ENCODE measurements around the gene REEP1. TPM values are rescaled to one million over a fixed set of nuclear protein-coding genes. Genes with fewer than 3 reads are reported as not detected.

REEP1 gene
- total RNA-seq, 6 donors from 2014 or later, result 4.1 to 10.4 (median 7.5) TPM

DNA sequence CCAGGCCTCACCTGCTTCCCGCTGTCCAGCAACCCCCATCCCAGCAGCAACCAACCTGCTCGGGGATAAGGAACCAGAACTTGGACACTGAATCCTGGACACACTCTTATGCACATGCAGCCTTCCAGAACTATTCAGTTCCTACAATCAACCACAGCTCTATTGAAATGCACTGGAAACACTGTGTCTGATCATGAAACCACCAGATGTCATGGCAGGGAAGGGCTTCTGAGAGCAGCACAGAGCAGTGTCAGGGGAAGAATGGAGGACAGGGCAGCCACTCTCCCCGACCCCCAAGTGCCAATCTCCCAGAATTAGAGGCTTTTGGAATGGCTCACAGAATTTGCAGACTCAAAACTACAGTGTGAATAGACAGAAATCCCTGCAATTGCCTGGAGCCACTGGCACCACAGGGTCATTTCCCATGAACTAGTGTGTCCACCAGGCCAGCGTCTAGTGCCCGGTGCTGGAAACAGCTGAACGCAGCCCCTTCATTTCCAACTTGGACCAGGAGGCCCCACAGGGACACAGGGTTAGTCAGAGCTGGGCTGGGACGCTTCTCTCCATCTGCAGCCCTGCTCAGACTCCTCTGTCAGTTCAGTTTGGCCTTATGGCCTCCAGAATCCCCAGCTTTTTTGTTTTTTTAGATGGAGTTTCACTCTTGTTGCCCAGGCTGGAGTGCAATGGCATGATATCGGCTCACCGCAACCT, 112.6 kb downstream of the REEP1 start:
- DNase-seq (no peak), ATAC-seq (ENCODE audit: low FRiP score in 2 of 2) (peak in 1 of 2 donors; percentile 46)
- Histone ChIP-seq H3K36me3 (no peaks in the 10 kb centered on the region), H3K4me3 (no peak overlapping the region), H3K27ac (peak overlapping the region in 2 of 4 donors; percentile 36 to 59), H3K9me3 (no peaks in the 10 kb centered on the region), H3K4me1 (peaks cover 6 to 25% (median 17%) of the 10 kb centered on the region in 4 donors), H3K27me3 (no peaks in the 10 kb centered on the region)
- 77 to 90% methylated on average over 9 of the region's 9 CpGs for WGBS, 2 donors
- no peak for TF ChIP-seq POLR2AphosphoS5 (IDR thresholded peaks at IDR 0.05)
- no peak for TF ChIP-seq EP300 (IDR thresholded peaks at IDR 0.05)
- no peak for TF ChIP-seq POLR2A (IDR thresholded peaks at IDR 0.05)
- TF ChIP-seq, protein P1, sequence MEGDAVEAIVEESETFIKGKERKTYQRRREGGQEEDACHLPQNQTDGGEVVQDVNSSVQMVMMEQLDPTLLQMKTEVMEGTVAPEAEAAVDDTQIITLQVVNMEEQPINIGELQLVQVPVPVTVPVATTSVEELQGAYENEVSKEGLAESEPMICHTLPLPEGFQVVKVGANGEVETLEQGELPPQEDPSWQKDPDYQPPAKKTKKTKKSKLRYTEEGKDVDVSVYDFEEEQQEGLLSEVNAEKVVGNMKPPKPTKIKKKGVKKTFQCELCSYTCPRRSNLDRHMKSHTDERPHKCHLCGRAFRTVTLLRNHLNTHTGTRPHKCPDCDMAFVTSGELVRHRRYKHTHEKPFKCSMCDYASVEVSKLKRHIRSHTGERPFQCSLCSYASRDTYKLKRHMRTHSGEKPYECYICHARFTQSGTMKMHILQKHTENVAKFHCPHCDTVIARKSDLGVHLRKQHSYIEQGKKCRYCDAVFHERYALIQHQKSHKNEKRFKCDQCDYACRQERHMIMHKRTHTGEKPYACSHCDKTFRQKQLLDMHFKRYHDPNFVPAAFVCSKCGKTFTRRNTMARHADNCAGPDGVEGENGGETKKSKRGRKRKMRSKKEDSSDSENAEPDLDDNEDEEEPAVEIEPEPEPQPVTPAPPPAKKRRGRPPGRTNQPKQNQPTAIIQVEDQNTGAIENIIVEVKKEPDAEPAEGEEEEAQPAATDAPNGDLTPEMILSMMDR (IDR thresholded peaks at IDR 0.05), result no peak

GRCh38 chr2:86223927-86224560, 113.4 kb downstream of the REEP1 start:
- H3K36me3 ChIP-seq, result no peaks in the 10 kb centered on the region
- peaks cover 6 to 25% (median 17%) of the 10 kb centered on the region in 4 donors for H3K4me1 ChIP-seq
- no peak for ATAC-seq (ENCODE audit: low FRiP score in 2 of 2)
- TF ChIP-seq POLR2A (IDR thresholded peaks at IDR 0.05), result no peak
- TF ChIP-seq, protein P1 (IDR thresholded peaks at IDR 0.05), result no peak
- no peak for TF ChIP-seq POLR2AphosphoS5 (IDR thresholded peaks at IDR 0.05)
- no peak for TF ChIP-seq EP300 (IDR thresholded peaks at IDR 0.05)
- no peak overlapping the region for H3K4me3 ChIP-seq
- no peaks in the 10 kb centered on the region for H3K27me3 ChIP-seq
- 88 to 92% methylated on average over 1 to 2 of the region's 2 CpGs for WGBS, 2 donors
- no peaks in the 10 kb centered on the region for H3K9me3 ChIP-seq
- H3K27ac ChIP-seq, result no peak overlapping the region
- DNase-seq, result no peak

- DNase-seq (no peak), ATAC-seq (ENCODE audit: low FRiP score in 2 of 2) (peak in 1 of 2 donors; percentile 84)
- H3K27ac ChIP-seq, result peak overlapping the region in 1 of 4 donors; percentile 7
- H3K9me3 ChIP-seq, result no peaks in the 10 kb centered on the region
- WGBS, 2 donors, result 65 to 84% methylated on average over 7 to 8 of the region's 8 CpGs
- TF ChIP-seq POLR2A (IDR thresholded peaks at IDR 0.05) (no peak), EP300 (IDR thresholded peaks at IDR 0.05) (no peak), POLR2AphosphoS5 (IDR thresholded peaks at IDR 0.05) (no peak)
- TF ChIP-seq, protein P1 (IDR thresholded peaks at IDR 0.05), result no peak
- H3K27me3 ChIP-seq, result no peaks in the 10 kb centered on the region
- H3K4me1 ChIP-seq, result peaks cover 6 to 25% (median 17%) of the 10 kb centered on the region in 4 donors
- H3K4me3 ChIP-seq, result no peak overlapping the region
- H3K36me3 ChIP-seq, result no peaks in the 10 kb centered on the region
Observed at GRCh38 chr2:86223140-86223926, 114.1 kb downstream of the REEP1 start.

DNA sequence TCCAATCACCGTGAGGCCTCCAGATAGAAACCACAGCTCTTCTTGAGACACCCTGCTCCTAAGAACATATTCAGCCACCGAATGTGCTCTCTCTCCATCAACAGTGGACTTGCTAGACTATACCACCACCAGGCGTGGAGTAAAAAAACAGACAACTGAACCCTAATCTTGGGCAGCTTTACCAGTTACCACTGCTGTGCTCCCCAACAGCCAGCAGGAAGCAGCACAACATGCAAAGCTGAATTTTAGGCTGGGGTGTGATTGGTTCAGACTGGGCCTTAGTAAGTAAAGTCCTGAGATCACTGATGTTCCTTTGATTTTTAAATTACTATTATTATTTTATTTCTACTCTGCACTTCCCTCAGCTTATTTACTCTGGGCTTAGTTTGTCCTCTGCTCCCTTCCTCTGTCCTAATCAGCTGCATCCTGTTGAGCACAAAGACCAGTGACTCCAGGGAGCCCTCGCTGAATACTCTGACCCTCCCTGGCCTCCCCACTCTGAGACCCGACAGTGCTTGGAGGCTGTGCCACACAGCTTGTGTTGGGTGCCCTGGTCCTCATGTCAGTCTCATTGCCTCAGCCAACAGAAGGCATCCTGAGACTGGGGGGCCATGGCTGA, 116.3 kb downstream of the REEP1 start:
- no peaks in the 10 kb centered on the region for H3K27me3 ChIP-seq
- H3K4me3 ChIP-seq, result no peak overlapping the region
- no peaks in the 10 kb centered on the region for H3K36me3 ChIP-seq
- peaks cover 6 to 25% (median 17%) of the 10 kb centered on the region in 4 donors for H3K4me1 ChIP-seq
- H3K27ac ChIP-seq, result no peak overlapping the region
- H3K9me3 ChIP-seq, result no peaks in the 10 kb centered on the region
- no peak for TF ChIP-seq EP300 (IDR thresholded peaks at IDR 0.05)
- no peak for TF ChIP-seq POLR2AphosphoS5 (IDR thresholded peaks at IDR 0.05)
- TF ChIP-seq, protein P1 (IDR thresholded peaks at IDR 0.05), result peak; percentile 65 to 84 (median 78)
- TF ChIP-seq POLR2A (IDR thresholded peaks at IDR 0.05), result no peak
- DNase-seq (peak in 1 of 2 donors; percentile 39), ATAC-seq (ENCODE audit: low FRiP score in 2 of 2) (peak; percentile 49 to 63)
- WGBS, 2 donors, result 41 to 54% methylated on average over 4 to 5 of the region's 5 CpGs
